ENCODE measurements around the gene WIPF3. TPM values are rescaled to one million over a fixed set of nuclear protein-coding genes. Genes with fewer than 3 reads are reported as not detected.

Gene WIPF3, protein sequence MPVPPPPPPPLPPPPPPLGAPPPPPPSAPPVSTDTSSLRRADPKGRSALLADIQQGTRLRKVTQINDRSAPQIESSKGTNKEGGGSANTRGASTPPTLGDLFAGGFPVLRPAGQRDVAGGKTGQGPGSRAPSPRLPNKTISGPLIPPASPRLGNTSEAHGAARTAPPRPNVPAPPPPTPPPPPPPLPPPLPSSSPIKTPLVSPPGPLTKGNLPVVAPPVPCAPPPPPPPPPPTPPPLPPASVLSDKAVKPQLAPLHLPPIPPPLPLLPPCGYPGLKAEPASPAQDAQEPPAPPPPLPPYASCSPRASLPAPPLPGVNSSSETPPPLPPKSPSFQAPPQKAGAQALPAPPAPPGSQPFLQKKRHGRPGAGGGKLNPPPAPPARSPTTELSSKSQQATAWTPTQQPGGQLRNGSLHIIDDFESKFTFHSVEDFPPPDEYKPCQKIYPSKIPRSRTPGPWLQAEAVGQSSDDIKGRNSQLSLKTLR
- 0.07 TPM in 1 of 2 replicates, not detected in the other for total RNA-seq (2014; rRNA removed; shearing (Covaris generic))
- 0.03 TPM in 1 of 2 replicates, not detected in the other for polyA plus RNA-seq (2014; cell fraction: nucleus; rRNA removed)

DNA sequence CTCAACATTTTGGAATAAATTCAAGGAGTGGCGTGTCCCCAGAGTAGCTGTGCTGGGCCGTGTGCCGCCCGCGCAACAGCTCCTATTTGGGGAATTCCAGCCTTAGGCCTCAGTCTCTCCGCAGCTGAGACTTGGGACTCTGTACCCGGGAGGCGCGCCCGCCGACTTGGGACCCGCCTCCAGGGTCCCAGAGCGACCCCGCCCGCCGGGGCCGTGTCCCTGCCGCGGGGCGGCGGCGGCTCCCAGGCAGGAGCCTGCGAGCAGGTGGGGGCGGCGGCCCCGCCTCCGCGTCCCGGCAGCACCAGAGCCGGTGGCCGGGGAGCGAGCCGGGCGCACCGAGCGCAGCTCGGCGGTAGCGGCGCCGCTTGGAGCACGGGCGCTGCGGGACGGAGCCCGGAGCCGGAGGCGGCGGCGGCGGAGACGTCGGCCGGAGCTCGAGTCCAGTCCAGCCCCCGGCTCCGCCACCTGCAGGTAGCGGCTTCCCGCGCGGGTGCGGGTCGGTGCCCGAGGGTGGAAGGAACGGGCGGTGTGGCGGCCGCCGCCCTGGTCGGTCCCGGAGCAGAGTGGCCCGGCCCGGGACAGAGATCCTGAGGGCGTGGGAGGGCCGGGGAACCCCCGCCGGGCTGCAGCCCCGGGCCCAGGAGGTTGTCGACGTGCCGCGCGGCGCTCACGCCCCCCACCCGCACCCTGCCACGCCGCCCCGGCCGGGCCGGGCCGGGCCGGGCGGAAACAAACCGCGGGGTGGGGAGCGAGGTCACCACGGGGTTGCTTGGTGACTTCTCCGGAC, at the start of gene WIPF3:
Gene WIPF3 (plus strand): TSS at position 301 of the 787 bp plus-strand sequence. CDS start 28,217 bp downstream, outside the sequence.
- no peak for DNase-seq (ENCODE audit: extremely low read depth, low read depth)

DNA sequence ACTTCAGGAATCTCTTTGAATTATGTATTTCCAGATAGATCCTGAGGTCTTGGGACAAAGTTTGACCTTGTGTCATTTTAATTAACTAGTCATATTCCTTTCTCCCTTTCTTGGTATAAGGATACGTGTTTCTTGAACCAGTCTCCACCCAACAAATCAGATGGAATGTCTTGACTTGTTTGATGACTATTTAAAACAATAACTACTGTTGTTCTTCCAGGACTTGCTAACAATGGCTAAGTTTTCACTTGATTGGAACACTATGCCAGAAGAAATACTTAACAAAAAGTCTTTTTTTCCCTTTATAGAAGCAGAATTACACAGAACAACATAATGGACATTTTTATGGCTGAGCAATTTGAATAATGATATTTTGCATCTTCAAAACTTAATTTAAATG, 43.0 kb upstream of the WIPF3 start:
- DNase-seq (ENCODE audit: extremely low read depth, low read depth): no peak

DNA sequence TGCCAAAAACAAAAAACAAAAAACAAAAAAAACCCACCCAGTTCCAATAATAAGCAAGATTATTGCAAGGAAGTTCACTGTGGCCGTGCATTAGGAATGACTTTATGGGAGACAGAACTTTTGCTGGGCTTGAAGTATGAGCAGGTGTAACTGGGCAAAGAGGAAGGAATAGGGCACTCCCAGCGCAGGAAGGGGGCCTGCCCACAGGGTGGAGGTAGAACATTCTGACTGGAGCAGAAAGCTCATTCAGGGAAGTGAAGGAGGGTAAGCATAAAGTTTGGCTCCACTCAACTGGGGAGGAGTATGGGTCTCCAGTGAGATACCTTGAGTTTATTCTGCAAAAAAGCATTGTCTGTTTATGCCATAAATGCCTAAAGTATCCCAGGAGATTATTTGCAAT, 42.1 kb upstream of the WIPF3 start:
- DNase-seq (ENCODE audit: extremely low read depth, low read depth): no peak

DNA sequence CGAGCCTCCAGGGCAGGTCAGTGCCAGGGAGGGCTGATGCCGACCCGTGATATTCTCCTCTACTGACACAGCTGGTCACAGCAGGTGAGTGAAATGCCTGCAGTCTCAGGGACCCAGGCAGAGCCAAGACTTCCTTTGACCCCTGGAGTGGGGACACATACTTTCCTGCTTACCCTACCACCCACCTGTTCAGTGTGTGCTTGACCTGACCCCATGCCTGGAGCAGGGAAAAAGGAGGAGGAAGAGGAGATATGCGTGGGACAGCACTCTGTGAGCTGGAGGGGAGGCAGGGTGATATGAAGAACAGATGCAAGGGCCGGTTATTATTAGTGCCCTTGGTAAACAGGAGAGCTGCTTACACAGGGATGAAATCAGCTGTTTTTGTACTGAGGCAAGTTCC, 40.8 kb upstream of the WIPF3 start:
- no peak for DNase-seq (ENCODE audit: extremely low read depth, low read depth)

DNA sequence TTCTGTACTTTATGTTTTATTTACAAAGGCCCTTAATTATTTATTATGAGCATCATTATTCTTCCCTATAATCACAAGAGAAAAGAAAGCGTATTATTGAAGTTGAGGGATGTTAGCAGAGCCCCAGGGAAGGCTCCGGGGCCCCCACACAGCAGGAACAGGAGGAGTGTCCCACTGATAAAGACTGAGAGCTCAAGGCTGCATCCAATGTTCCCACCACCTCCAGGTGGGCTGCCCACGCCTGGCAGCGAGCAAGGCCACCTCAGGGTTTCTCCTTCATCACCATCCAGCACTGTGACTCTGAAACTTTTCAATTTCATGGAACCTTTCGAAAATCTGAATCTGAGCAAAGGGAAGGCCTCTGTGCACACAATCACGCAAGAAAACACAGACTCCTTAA, 35.9 kb upstream of the WIPF3 start:
- no peak for DNase-seq (ENCODE audit: extremely low read depth, low read depth)

DNA sequence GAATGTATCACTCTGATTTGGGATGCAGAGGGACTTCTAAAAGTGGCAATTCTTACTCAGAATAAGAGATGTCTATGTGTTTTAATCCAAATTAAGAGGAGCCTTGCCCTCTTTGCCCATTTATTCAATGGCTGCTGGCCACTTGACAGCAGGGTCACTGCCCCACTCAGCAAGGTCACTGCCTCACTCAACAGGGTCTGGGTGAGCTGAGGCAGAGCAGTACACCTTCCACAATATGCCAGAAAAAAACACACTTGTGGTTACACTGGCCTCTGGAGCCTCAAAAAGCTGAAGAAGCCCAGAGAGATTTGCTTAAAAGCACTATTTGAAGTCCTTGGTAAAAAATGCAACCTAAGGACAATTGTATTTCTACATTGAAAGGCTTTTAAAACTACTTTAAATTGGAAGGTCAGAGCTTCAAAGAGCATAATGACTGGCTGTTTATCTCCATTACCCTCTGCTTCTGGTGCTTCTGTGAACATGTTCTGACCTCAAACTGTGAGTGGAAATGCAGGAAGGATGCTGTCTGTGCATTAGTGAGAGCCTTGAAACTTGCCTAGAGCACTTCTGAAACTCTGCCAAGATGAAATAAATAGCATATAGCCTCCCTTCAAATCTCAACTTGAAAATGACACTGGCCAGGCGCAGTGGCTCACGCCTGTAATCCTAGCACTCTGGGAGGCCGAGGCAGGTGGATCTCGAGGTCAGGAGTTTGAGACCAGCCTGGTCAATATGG, 35.1 kb upstream of the WIPF3 start:
- no peak for DNase-seq (ENCODE audit: extremely low read depth, low read depth)

DNA sequence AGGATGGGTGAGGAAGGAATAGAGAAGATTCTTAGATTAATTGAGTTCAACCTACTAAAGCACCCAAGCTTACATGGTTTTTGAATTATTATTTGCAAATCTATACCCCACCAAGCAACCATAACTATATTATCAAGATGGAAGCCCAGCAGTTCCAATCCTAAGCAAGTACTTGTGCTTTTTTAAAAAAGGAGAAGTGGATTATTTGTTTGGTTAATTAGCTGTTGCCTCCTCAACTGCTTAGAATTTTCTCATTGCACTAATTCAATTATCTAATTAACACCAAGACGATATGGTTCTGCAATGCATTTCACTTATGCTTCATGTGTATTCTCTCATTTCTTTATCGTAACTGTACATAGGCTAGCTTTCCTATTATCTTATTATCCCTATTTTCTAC, 27.3 kb upstream of the WIPF3 start:
- no peak for DNase-seq (ENCODE audit: extremely low read depth, low read depth)

DNA sequence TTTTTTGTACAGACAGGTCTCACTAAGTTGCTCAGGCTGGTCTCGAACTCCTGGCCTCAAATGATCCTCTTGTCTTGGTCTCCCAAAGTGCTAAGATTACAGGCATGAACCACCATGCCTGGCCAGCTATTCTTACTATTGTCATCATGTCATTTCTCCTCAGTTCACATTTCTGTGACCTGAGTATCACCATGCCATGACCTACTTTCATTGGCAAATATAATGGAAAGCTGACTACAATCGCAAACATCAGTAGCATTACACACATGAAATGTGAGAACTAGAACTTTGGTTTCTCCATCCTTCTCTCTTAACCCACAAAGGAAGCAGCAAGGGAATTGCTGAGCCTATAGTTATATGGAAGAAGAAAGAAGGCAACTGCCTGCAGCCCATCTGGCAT, 26.0 kb upstream of the WIPF3 start:
- DNase-seq (ENCODE audit: extremely low read depth, low read depth): no peak

DNA sequence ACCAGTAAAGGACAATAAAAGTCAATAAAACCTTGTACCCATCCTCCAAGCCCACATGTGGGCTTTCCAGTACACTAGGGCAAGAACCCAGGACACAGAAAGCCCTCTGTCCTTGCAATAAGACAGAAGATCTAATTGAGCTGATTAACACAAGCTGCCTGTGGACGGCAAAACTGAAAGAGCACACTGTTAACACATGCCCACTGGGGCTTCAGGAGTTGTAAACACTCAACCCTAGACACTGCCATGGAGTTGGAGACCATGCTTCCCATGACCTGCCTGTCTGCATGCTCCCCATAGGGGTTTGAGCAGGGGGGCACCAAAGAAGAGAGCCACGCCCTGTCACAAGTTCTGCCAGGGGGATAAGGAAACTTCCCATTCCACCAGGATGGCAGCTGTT, 22.6 kb upstream of the WIPF3 start:
- DNase-seq (ENCODE audit: extremely low read depth, low read depth): no peak

DNA sequence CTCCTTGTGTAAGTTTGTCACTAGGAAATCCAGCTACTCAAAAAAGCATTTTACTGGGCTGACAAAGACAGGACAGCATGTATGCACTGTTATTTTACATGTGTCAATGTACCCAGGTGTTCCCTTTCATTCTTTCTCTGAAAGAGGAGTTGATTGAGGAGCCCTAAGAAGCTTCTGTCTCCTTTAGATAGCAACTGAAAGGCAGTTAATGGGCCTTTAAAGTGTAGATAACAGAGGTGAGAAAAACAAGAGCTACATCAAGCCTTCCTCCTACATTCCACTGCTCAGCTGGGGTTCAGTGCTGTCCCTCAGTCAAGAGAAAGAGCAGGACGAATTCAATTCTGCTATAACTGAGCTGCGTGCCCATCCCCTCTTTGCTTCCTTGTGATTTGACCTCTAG, 12.8 kb upstream of the WIPF3 start:
- no peak for DNase-seq (ENCODE audit: extremely low read depth, low read depth)

DNA sequence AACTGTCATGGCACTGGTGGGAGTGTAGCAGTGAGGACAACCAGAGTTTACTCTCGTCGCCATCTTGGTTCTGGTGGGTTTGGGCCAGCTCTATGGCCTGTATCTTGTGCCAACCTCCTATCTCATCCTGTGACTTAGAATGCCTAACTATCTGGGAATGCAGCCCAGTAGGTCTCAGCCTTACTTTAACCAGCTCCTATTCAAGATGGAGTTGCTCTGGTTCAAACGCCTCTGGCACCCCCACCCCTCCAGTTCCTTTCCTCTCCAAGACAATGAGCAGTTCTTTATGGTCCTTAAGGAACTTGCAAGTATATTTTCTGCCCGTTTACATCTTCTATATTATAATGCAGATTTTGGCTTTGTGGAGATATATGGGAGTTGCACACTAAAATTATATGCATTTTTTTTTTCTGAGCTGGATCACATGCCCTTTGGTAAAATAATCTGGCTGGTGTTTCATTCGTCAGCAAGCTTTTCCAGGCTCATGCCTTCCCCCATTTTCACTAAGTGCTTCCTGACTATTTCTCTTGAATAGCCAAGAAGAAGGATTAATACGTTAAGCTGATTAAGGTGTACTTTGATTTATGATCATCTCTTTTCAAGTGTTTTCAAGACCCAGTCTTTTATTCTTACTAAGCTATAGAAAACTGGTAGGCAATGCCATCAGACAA, 11.2 kb upstream of the WIPF3 start:
- no peak for DNase-seq (ENCODE audit: extremely low read depth, low read depth)

DNA sequence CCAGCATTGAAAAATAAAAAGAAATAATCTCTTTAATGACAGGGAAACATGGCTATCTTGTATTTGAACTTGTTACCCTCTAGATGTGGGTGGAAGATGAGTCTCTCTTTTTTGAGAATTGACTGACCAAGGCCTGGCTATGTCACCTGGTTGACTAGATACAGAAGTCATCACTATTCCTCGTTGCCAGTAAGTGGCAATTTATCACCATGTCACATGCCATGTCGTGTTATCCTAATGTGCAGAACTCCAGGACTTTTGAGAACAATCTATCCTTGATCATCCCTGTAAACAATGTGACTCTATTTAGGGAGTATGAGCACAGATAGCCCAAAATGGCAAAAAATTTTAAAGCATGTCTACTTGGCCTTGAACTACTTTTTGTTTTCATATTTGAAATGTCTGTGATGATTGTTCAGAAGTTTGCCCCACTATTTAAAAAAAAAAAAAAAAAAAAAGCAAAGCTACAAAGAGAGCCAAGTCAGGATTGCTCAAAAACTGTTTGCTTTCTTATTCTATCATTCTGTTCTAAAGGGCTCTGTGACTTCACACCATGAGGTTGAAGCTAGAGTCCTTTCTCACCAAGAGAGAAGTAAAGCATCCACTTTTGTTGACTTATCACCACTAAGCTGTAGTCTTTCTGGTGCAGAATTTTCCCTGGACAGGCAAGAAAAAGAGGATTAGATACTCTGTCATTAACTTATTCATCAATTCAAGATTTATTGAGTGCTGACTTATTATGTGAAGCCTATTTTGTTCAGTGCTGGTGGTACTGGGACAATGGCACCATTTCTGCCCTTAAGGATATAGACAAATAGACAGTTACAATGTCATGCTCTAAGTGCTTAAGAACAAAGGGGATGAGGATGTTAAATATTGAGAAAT, 10.4 kb upstream of the WIPF3 start:
- DNase-seq (ENCODE audit: extremely low read depth, low read depth): no peak

DNA sequence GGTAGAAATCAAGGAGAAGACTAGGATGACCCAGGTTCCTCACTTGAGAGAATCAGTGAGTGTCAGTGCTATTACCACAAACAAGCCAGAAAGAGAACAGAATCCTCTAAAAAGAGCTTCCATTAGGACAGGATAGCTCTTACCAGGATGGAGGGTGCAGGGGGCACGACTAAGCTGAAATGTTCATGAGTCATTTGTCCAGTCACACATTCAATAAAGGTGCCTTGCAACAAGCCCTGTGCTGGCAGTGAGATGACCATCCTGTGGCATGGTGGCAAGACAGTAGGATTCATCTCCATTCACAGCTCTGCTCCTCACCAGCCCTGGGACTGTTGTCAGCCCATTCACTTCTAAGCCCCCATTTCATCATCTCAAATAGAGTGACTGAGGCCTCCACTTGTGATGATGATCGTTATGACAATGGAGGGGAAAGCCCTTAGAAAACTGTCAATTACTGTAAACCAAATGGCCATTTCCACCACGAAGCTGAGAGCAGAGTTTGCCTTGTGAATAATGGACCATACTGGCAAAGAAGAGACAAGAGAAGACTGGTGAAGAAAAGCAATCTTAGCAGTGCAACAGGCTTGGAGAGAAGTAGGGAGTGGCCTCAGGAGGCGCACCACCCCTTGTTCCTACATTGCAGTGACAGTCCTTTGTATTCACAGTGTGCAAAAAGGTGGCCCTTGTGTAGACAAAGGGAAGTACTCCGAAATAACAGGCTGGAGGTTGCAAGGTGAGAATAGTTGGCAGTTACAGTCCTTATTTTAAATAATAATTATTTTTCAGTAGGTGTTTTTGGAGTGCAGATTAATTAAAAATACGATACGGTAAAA, 9.0 kb upstream of the WIPF3 start:
- no peak for DNase-seq (ENCODE audit: extremely low read depth, low read depth)

DNA sequence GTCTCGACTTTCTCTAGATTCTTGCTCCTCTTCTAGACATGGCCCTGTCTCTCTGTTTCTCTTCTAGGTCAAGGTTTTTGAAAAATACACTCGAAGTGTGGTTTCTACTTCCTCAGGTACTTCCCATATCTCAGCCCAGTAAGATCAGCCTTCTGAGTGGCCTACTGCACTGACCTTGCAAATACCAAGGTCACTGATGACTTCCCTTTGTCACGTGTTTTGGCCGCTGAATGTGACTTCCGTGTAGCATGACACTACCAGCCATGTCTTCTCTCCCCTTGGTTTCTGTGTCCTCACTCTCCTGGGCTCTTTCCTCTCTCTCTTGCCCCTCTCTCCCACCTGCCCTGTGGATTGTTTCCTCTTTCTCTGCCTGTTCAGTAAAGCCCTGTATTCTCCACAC, 7.9 kb upstream of the WIPF3 start:
- no peak for DNase-seq (ENCODE audit: extremely low read depth, low read depth)

DNA sequence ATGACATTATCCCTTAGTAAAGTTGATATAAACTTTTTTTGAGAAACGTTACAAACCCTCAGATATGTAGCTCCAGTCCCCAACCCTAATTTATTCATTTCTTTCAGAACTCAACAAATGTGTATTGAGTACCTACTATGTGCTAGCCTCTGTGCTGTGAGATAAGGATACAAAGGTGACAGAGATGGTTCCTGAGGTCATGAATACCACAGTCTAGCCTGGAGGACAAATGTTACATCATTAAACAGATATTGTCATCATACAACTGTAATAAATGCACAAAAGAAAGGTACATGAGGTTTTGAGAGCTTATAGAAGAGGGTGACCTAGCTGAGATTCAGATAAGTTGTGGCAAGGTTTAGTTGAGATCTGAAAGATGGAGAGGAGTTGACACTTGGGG, 4.4 kb upstream of the WIPF3 start:
- no peak for DNase-seq (ENCODE audit: extremely low read depth, low read depth)

DNA sequence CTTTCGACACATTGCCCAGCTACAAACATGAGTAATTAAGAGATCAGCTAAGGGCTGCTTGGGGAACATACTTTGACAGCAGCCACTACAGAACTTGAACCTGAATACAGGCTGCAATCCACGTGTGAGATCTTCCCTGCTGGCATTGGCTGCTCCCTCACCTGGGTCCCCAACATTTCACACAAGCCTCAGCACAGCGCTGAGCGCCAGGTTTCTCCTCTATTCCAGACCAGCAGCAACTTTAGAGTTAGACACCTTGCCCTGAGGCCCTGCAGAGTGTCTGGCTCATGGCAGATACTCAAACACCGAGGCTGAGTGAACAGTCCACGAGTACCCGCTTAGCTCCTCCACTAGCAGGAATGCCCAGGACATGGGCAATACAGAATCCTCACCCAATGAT, 1.3 kb upstream of the WIPF3 start:
- DNase-seq (ENCODE audit: extremely low read depth, low read depth): no peak

DNA sequence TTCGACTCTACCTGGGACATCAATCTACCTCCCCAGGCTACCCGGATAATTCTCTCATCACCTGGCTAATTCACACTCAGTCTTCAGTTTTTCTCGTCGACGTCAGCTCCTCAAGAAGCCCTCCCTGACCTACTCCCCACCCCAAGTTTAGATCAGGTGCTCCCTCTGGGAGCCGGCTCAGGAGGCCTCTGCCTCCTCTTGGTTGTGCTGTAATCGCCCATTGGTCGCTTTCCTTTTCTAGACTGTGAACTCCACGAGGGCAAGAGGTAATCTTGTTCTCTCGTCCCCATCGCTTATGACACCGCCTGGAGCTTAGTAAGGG, 461 bp upstream of the WIPF3 start:
- DNase-seq (ENCODE audit: extremely low read depth, low read depth): no peak

DNA sequence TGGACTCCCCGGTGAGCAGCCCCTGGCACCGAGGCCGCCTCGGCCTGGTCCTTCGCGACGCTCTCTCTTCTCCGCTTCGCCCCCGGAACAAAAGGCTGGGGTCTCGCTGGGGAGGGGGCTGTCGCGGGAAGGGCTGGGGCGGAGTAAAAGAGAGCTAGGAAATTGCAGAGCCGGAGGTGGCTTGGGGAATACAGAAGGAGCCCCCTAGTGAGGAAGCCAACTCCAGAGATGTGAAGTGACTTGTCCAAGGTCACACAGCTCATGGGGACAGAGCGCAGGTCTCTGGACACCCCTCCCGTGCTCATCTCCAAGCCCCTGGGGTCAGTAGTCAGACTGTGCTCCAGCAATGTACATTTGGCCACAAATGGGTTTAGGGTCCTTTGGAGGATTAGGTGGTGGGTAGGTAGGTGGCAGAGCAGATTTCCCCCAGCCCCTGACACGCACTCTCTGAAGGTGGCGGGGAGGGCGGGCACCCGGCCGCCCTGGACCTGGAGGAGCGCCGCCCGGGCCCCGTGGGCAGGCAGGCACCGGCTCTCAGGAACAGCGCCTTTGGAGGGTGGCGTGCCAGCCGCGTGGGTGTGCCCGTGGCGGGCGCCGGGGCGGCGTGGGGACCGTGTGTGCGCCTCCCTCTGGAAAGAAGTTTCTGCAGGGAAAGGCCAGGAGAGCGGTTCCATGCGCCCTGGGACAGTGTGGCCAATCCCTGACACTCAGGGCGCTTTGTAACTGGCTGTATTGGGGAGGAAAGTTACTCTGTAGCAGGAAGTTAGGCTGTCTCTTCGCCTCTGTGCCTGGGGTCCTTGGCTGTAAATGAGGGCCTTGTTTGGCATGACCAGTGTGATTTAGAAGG, 910 bp downstream of the WIPF3 start:
- DNase-seq (ENCODE audit: extremely low read depth, low read depth): no peak
